Mesodermal cell (in vitro differentiated cells): ENCODE results near the gene ADA.
A peak's percentile ranks its signal among the peaks of the same experiment; 100 is the strongest.

Experiments used
- H3K27ac ChIP-seq: 2 replicates; pipeline ENCODE4 v1.7.0; 2013; ENCODE audit warnings: mild to moderate bottlenecking, low read depth, low read length, moderate library complexity; ENCODE audit not compliant: severe bottlenecking
- H3K36me3 ChIP-seq: 2 replicates; pipeline ENCODE4 v1.7.1; 2013; ENCODE audit warnings: mild to moderate bottlenecking, low read length, moderate library complexity; ENCODE audit not compliant: control insufficient read depth, insufficient read depth
- H3K4me1 ChIP-seq: one replicate; pipeline ENCODE4 v1.7.1; 2013; ENCODE audit warnings: mild to moderate bottlenecking, low read length; ENCODE audit not compliant: insufficient read depth, control insufficient read depth, poor library complexity, severe bottlenecking
- H3K4me3 ChIP-seq: 2 replicates; pipeline ENCODE4 v1.7.0; 2013; ENCODE audit warnings: low read length, control low read depth, mild to moderate bottlenecking; ENCODE audit not compliant: insufficient read depth, poor library complexity, severe bottlenecking; ENCODE audit errors: extremely low read depth
- H3K9me3 ChIP-seq: 2 replicates; pipeline ENCODE4 v1.7.1; 2013; ENCODE audit warnings: mild to moderate bottlenecking, low read length, moderate library complexity; ENCODE audit not compliant: control insufficient read depth
- WGBS, 2 experiments: methylation state at CpG; one replicate each; pipeline ENCODE4 v1.1.5; 2013; ENCODE audit warnings: missing lambda C conversion rate in 2 of 2; ENCODE audit not compliant: insufficient coverage in 2 of 2; 5-methylcytosine and 5-hydroxymethylcytosine counted together

ADA gene

GRCh38 chr20:44691424-44692423 lies 40.2 kb upstream of the ADA start:
- H3K4me3 ChIP-seq, result no peak overlapping the region
- no peaks in the 10 kb centered on the region for H3K36me3 ChIP-seq
- 90% methylated on average over 6 of the region's 7 CpGs for WGBS, 2 experiments
- peaks cover 4% of the 10 kb centered on the region for H3K9me3 ChIP-seq
- no peak overlapping the region for H3K27ac ChIP-seq
- peaks cover 9% of the 10 kb centered on the region for H3K4me1 ChIP-seq

GRCh38 chr20:44690781-44691423 lies 39.4 kb upstream of the ADA start:
- WGBS, 2 experiments, result 90 to 93% methylated on average over 4 to 7 of the region's 9 CpGs
- no peak overlapping the region for H3K4me3 ChIP-seq
- H3K9me3 ChIP-seq, result peaks cover 4% of the 10 kb centered on the region
- no peaks in the 10 kb centered on the region for H3K36me3 ChIP-seq
- H3K27ac ChIP-seq, result no peak overlapping the region
- H3K4me1 ChIP-seq, result peaks cover 9% of the 10 kb centered on the region

- no peak overlapping the region for H3K4me3 ChIP-seq
- peaks cover 9% of the 10 kb centered on the region for H3K4me1 ChIP-seq
- WGBS, 2 experiments, result 57 to 80% methylated on average over 2 of the region's 3 CpGs
- no peak overlapping the region for H3K27ac ChIP-seq
- H3K36me3 ChIP-seq, result no peaks in the 10 kb centered on the region
- peaks cover 4% of the 10 kb centered on the region for H3K9me3 ChIP-seq
These were observed 38.3 kb upstream of the ADA start for GRCh38 chr20:44689809-44690208.

GRCh38 chr20:44688053-44688625 lies 36.6 kb upstream of the ADA start:
- Histone ChIP-seq H3K36me3 (no peaks in the 10 kb centered on the region), H3K27ac (no peak overlapping the region), H3K4me3 (no peak overlapping the region), H3K4me1 (peaks cover 6% of the 10 kb centered on the region), H3K9me3 (peaks cover 4% of the 10 kb centered on the region)
- WGBS, 2 experiments, result 86 to 87% methylated on average over 2 to 3 of the region's 7 CpGs

GRCh38 chr20:44686934-44687333 lies 35.4 kb upstream of the ADA start:
- WGBS, 2 experiments, result 85 to 97% methylated on average over 4 of the region's 4 CpGs

GRCh38 chr20:44684047-44684967 lies 32.8 kb upstream of the ADA start:
- 78 to 80% methylated on average over 4 to 5 of the region's 6 CpGs for WGBS, 2 experiments
- Histone ChIP-seq H3K36me3 (no peaks in the 10 kb centered on the region), H3K9me3 (no peaks in the 10 kb centered on the region), H3K4me3 (no peak overlapping the region), H3K27ac (no peak overlapping the region), H3K4me1 (no peaks in the 10 kb centered on the region)

More at GRCh38 chr20:44686934-44687333, 35.4 kb upstream of the ADA start:
- H3K4me1 ChIP-seq, result no peaks in the 10 kb centered on the region
- H3K36me3 ChIP-seq, result no peaks in the 10 kb centered on the region
- H3K9me3 ChIP-seq, result peaks cover 3% of the 10 kb centered on the region
- no peak overlapping the region for H3K27ac ChIP-seq
- no peak overlapping the region for H3K4me3 ChIP-seq

GRCh38 chr20:44683263-44684046 lies 32.0 kb upstream of the ADA start:
- WGBS, 2 experiments, result 33 to 46% methylated on average over 7 to 10 of the region's 10 CpGs

GRCh38 chr20:44681796-44682566 lies 30.5 kb upstream of the ADA start:
- Histone ChIP-seq H3K9me3 (no peaks in the 10 kb centered on the region), H3K36me3 (no peaks in the 10 kb centered on the region), H3K27ac (no peak overlapping the region), H3K4me1 (peaks cover 11% of the 10 kb centered on the region), H3K4me3 (no peak overlapping the region)
- WGBS, 2 experiments, result 89 to 93% methylated on average over 10 of the region's 11 CpGs

More at GRCh38 chr20:44683263-44684046, 32.0 kb upstream of the ADA start:
- H3K27ac ChIP-seq, result no peak overlapping the region
- H3K4me3 ChIP-seq, result no peak overlapping the region
- no peaks in the 10 kb centered on the region for H3K36me3 ChIP-seq
- H3K4me1 ChIP-seq, result peaks cover 7% of the 10 kb centered on the region
- H3K9me3 ChIP-seq, result no peaks in the 10 kb centered on the region

GRCh38 chr20:44678990-44679611 lies 27.6 kb upstream of the ADA start:
- H3K4me3 ChIP-seq, result no peak overlapping the region
- peak overlapping the region; percentile 80 for H3K27ac ChIP-seq
- H3K36me3 ChIP-seq, result no peaks in the 10 kb centered on the region
- peaks cover 11% of the 10 kb centered on the region for H3K4me1 ChIP-seq
- WGBS, 2 experiments, result 89 to 90% methylated on average over 3 to 9 of the region's 12 CpGs
- no peaks in the 10 kb centered on the region for H3K9me3 ChIP-seq
